Muscle of arm (tissue), 12 donors: Measurements from ENCODE around the gene KBTBD12. TPM values are rescaled to one million over a fixed set of nuclear protein-coding genes. Genes with fewer than 3 reads are reported as not detected.
"Not testable (repeated sequence)": the region's sequence is repeated elsewhere in the genome, so short reads cannot be mapped to it uniquely, and the experiment has no call there.

Experiments
- DNase-seq: peaks from one replicate; pipeline ENCODE4 v3.0.0-alpha.2; 2013
- polyA plus RNA-seq, 12 donors: library from polyadenylated mRNA; unstranded; fragments of 120-200 nt; gene quantifications; one replicate each; pipeline ENCODE4 v1.2.1, GENCODE V29; 2013; ENCODE audit not compliant: insufficient read length in 12 of 12

The KBTBD12 gene
- polyA plus RNA-seq, 12 donors = 5.8 to 35.5 (median 17.7) TPM; not detected in 1

DNA sequence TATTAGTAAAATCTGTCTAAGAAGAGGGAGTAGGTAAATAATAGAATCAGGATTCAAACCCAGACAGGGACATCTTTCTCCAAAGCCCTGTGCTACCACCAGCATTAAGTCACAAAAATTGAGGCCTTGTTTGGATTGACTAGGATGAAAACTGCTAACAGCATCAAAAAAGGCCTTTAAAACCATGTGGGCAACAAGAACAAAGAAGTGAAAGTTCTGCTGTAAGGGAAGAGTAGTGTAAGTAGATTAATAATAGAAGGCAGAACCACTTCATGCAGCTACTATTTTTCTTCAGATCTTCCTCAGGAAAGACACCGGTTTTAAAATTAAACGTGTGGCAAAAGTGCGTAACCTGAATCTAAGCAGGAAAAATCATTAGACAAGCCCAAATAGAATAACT is 15.3 kb upstream of the KBTBD12 start:
- DNase-seq = no peak

DNA sequence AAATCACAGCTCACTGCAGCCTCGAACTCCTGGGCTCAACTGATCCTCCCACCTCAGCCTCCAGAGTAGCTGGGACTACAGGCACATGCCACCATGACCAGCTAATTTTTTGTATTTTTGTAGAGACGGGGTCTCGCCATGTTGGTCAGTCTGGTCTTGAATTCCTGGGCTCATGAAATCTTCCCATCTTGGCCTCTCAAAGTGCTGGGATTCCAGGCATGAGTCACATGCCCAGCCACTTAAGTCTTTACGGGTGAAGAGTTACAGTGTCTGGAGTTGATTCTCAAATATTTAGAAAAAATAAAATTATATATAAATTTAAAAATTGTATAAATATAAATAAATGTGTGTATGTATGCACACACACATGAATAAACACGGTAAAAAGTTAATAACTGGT is 14.5 kb upstream of the KBTBD12 start:
- DNase-seq = no peak

- DNase-seq = no peak
Observed at GRCh38 chr3:127902486-127902885, 12.5 kb upstream of the KBTBD12 start.

GRCh38 chr3:127903611-127904375 is 11.2 kb upstream of the KBTBD12 start:
- DNase-seq = no peak

DNA sequence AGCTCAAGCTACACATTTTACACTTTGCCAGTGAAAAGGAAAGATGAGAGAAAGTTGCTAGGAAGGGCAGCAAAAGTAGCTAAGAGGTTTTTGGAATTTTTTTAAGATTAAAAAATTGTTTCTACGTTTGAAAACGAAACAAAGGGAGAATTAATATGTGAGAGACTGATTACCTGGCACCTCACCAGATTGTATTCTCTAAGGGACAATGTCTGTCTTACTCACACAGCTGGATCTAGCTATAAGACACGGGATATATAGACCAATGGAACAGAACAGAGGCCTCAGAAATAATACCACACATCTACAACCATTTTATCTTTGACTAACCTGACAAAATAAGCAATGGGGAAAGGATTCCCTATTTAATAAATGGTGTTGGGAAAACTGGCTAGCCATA is 9.5 kb upstream of the KBTBD12 start:
- DNase-seq = no peak

DNA sequence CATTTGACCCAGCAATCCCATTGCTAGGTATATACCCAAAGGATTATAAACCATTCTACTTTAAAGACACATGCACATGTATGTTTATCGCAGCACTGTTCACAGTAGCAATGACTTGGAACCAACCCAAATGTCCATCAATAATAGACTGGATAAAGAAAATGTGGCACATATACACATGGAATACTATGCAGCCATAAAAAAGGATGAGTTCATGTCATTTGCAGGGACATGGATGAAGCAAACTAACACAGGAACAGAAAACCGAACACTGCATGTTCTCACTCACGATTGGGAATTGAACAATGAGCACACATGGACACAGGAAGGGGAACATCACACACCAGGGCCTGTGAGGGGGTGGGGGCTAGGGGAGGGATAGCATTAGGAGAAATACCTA is 8.4 kb upstream of the KBTBD12 start:
- not testable (repeated sequence) for DNase-seq

DNA sequence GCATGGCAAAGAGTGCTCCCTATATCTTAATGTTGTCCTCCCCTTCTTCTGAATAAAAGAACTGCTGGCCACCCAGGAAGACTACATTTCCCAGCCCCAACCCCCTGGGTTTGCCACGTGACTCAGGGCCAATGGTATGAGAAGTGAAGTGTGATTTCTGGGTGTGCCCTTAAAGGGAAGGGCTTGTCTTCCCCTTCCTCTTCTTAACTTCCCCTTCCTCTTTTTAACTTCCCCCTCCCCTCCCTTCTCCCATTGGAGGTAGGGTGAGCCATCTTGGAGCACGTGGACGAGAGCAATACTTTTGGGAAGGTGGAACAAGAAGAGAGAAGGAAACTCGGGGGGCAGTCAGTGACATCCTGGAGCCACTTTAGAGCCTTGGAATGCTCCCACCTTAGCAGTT is 6.8 kb upstream of the KBTBD12 start:
- DNase-seq = no peak

GRCh38 chr3:127908951-127909350 is 6.1 kb upstream of the KBTBD12 start:
- no peak for DNase-seq

GRCh38 chr3:127909646-127910045 is 5.4 kb upstream of the KBTBD12 start:
- no peak for DNase-seq

GRCh38 chr3:127911421-127911931 is 3.6 kb upstream of the KBTBD12 start:
- peak; percentile 88 for DNase-seq

DNA sequence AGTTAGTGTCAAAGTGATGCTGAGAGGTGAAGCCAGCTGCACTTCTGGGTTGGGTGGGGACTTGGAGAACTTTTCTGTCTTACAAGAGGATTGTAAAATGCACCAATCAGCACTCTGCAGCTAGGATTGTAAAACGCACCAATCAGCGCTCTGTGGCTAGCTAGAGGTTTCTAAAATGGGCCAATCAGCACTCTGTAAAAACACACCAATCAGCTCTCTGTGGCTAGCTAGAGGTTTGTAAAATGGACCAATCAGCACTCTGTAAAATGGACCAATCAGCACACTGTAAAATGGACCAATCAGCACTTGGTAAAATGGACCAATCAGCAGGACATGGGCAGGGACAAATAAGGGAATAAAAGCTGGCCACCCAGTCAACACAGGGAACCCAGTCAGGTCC is 1.2 kb upstream of the KBTBD12 start:
- not testable (repeated sequence) for DNase-seq

GRCh38 chr3:127914584-127914983 is 448 bp upstream of the KBTBD12 start:
- DNase-seq = no peak

DNA sequence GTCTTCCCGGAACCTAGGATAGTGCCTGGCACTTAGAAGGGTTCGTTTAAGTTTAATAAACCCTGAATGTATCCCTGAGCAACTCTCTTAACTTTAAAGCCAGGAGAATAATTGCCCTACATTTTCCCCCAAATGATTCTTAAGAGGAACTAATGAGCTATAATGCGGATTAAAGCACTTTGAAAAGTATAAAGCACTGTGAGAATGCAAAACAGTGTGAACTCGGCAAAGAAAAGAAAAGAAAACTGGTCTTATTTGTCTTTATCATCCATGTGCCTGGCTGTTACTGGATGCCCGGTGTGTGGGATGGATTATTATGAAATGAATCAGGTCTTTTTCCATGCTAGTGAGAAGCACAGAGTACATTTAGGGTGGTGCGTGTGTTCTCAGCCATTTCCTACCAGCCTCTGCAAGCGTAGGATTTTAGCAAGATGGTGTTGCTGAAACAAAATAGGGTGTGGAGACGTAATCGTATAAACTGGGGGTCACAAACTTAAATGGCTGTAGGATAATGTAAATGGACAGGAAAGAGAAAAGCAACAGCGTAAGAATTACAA is 983 bp downstream of the KBTBD12 start:
- DNase-seq = no peak

- no peak for DNase-seq
Observed at GRCh38 chr3:127920738-127921137, 5.7 kb downstream of the KBTBD12 start.

GRCh38 chr3:127923611-127924010 is 8.6 kb downstream of the KBTBD12 start:
- no peak for DNase-seq

- no peak for DNase-seq
Observed at GRCh38 chr3:127925384-127925783, 10.4 kb downstream of the KBTBD12 start.

GRCh38 chr3:127927829-127928604 is 13.0 kb downstream of the KBTBD12 start:
- DNase-seq = no peak

GRCh38 chr3:127929818-127930413 is 14.9 kb downstream of the KBTBD12 start:
- DNase-seq = no peak

DNA sequence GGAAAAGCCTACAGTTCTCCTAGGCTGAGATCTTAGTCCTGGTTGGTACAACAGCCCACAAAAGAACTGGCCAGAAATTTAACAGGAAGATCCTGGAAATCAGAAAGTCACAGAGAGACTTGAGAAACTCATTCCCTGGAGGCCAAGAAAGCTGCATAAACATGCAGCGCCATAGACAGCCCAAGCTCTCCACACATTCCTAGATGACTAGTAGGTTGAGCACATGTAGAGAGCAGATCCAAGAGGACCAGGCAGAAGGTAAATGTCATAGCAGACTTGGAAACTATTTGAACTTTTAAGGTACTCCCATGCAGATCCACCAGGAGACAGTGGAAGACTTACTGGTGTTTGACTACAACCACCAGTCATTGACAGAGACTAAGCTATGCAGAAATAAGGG is 18.4 kb downstream of the KBTBD12 start:
- no peak for DNase-seq

GRCh38 chr3:127938800-127939199 is 23.8 kb downstream of the KBTBD12 start:
- no peak for DNase-seq

GRCh38 chr3:127940116-127940515 is 25.1 kb downstream of the KBTBD12 start:
- DNase-seq = no peak

DNA sequence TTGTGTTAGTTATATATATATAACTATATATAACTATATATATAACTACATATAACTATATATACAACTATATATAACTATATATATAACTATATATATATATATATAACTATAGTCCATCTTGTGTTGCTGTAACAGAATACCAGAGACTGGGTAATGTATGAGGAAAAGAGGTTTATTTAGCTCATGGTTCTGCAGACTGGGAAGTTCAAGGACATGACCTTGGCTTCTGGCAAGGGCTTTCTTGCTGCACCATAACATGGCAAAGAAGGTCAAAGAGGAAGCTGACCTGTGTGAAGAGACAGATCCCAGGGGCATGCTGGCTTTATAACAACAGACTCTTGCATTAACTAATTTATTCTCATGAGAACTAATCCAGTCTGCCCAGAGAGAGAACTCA is 27.6 kb downstream of the KBTBD12 start:
- DNase-seq = no peak
